Measurements from ENCODE around the gene MYBBP1A.

GRCh38 chr17:4544135-4544950, 10.8 kb downstream of the MYBBP1A start:
- TF ChIP-seq, protein P1, sequence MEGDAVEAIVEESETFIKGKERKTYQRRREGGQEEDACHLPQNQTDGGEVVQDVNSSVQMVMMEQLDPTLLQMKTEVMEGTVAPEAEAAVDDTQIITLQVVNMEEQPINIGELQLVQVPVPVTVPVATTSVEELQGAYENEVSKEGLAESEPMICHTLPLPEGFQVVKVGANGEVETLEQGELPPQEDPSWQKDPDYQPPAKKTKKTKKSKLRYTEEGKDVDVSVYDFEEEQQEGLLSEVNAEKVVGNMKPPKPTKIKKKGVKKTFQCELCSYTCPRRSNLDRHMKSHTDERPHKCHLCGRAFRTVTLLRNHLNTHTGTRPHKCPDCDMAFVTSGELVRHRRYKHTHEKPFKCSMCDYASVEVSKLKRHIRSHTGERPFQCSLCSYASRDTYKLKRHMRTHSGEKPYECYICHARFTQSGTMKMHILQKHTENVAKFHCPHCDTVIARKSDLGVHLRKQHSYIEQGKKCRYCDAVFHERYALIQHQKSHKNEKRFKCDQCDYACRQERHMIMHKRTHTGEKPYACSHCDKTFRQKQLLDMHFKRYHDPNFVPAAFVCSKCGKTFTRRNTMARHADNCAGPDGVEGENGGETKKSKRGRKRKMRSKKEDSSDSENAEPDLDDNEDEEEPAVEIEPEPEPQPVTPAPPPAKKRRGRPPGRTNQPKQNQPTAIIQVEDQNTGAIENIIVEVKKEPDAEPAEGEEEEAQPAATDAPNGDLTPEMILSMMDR (IDR thresholded peaks at IDR 0.05): no peak
- TF ChIP-seq POLR2A (IDR thresholded peaks at IDR 0.05): no peak
